Stimulated activated CD8-positive, alpha-beta memory T cell treated with anti-CD3 and anti-CD28 coated beads, Interleukin-15, amount 100 ng/mL, for 48 hours (primary cell): Measurements from ENCODE around the gene TMEM170A.

Experiments
- DNase-seq, 2 donors: peaks; one replicate each; pipeline ENCODE4 v3.0.0-alpha.2; 2020; ENCODE audit warnings: low read depth in 2 of 2

The TMEM170A gene

DNA sequence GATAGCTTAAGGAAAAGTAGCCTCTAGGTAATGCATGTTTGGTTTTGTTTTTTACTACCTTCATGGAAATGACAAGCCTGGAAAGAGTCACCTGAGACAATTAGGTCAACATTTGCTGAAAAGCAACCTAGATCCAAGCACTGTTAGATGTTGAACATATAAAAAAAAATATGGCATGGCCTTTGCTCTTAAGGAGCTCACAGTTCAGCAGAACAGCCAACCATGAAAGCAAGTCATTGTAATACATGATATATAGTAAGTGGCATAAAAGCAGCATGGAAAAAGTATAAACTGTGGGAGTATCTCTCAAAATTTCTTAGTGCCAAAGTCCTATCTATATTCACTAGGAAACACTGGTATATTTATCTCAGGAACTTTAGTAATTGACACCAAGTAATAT is 62.8 kb downstream of the TMEM170A start:
- DNase-seq: no peak

DNA sequence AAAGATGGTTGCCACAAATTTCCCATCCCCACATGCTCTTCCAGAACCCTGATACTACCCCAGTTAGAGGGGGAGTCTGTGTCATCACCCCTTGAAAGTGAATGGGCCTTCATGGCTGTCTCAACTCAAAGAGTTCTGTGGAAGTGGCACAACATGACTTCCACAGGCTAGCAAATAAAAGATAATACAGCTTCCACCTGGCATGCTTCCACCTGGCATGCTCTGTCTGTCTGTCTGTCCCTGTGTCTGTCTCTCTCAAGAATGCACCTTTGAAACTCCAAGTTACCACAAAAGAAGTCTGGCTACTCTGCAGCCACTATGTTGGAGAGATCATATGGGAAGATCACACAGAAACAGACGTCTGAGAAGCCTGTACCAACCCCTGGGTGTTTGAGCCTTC is 66.2 kb downstream of the TMEM170A start:
- no peak for DNase-seq

DNA sequence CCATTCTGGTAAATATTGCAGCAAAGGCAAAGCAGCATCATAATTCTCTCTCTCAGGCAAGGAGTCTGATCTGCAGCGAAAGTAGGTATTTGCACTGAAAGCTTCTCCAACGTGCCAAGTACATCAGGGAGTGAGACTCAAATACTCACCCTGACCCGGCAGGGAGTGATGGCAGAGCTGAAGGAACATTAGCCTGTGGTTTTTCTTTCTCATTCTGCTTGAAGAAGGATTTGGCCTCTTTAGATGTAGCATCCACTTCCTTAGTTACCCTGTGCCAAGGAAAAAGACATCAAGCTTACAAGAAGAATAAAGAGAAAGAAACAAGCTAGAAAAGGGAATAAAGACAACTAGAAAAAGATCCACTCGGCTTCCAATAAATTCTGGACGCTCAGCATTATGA is 69.5 kb downstream of the TMEM170A start:
- no peak for DNase-seq
